ENCODE measurements around the gene KYAT1.

The KYAT1 gene

GRCh38 chr9:128835246-128836210 is 46.2 kb downstream of the KYAT1 start:
- DNase-seq, result no peak

- no peak for DNase-seq
Measured at GRCh38 chr9:128833696-128834095, 48.1 kb downstream of the KYAT1 start.

GRCh38 chr9:128829477-128830251 is 52.1 kb downstream of the KYAT1 start, which contains the start of gene SPOUT1:
Gene SPOUT1, minus strand, starts transcription at chr9:128829794. Its CDS starts 14 bp downstream, at chr9:128829780.
- peak; percentile 83 for DNase-seq

GRCh38 chr9:128828719-128829452 is 52.9 kb downstream of the KYAT1 start:
- no peak for DNase-seq

- no peak for DNase-seq
Measured at GRCh38 chr9:128828267-128828666, 53.5 kb downstream of the KYAT1 start.

- DNase-seq, result no peak
Measured at GRCh38 chr9:128825923-128826700, 55.6 kb downstream of the KYAT1 start.

GRCh38 chr9:128824911-128825310 is 56.8 kb downstream of the KYAT1 start:
- no peak for DNase-seq

GRCh38 chr9:128823903-128824406 is 57.8 kb downstream of the KYAT1 start:
- DNase-seq, result no peak

- no peak for DNase-seq
Measured at GRCh38 chr9:128823362-128823902, 58.3 kb downstream of the KYAT1 start.

GRCh38 chr9:128822407-128823042 is 59.2 kb downstream of the KYAT1 start:
- DNase-seq, result no peak

- DNase-seq, result no peak
Measured at GRCh38 chr9:128821584-128822406, 60.0 kb downstream of the KYAT1 start.

GRCh38 chr9:128820665-128821583 is 60.8 kb downstream of the KYAT1 start:
- DNase-seq, result no peak

- peak; percentile 52 for DNase-seq
Measured at GRCh38 chr9:128819716-128820664, 61.8 kb downstream of the KYAT1 start.

GRCh38 chr9:128818839-128819715 is 62.7 kb downstream of the KYAT1 start:
- peak; percentile 29 for DNase-seq

GRCh38 chr9:128818099-128818838 is 63.5 kb downstream of the KYAT1 start, which contains the start of gene ENDOG:
Gene ENDOG, plus strand, starts transcription at chr9:128818500. Its CDS starts 185 bp downstream, at chr9:128818685.
- peak; percentile 94 for DNase-seq

GRCh38 chr9:128810873-128811272 is 70.9 kb downstream of the KYAT1 start:
- DNase-seq, result no peak
